DOHH2 (cell line): ENCODE results near the gene PEAK1.
"Not testable (repeated sequence)": the region's sequence is repeated elsewhere in the genome, so short reads cannot be mapped to it uniquely, and the experiment has no call there.

Experiments
- H3F3A ChIP-seq: fragments of 200-600 bp; sonication (generic), shearing (Covaris generic); 2 replicates; pipeline ENCODE4 v1.6.0; 2016; ENCODE audit warnings: antibody characterized with exemption, mild to moderate bottlenecking; ENCODE audit not compliant: control insufficient read depth, insufficient read depth
- H3K27ac ChIP-seq: fragments of 200-600 bp; sonication (generic); 2 replicates; pipeline ENCODE4 v1.5.1; 2014; ENCODE audit warnings: low read depth, mild to moderate bottlenecking, low read length, moderate library complexity
- H3K27me3 ChIP-seq: fragments of 200-600 bp; sonication (generic); 2 replicates; pipeline ENCODE4 v1.6.1; 2014; ENCODE audit warnings: mild to moderate bottlenecking, low read length, mixed read lengths; ENCODE audit not compliant: control insufficient read depth
- H3K36me3 ChIP-seq: fragments of 200-600 bp; sonication (generic); 2 replicates; pipeline ENCODE4 v1.6.1; 2014; ENCODE audit warnings: mild to moderate bottlenecking, low read length, moderate library complexity, mixed read lengths; ENCODE audit not compliant: control insufficient read depth
- H3K4me1 ChIP-seq: fragments of 200-600 bp; sonication (generic); 2 replicates; pipeline ENCODE4 v1.6.1; 2014; ENCODE audit warnings: mild to moderate bottlenecking, low read length, mixed read lengths; ENCODE audit not compliant: control insufficient read depth
- H3K4me2 ChIP-seq: fragments of 200-600 bp; sonication (generic); 2 replicates; pipeline ENCODE4 v1.6.0; 2014; ENCODE audit warnings: mild to moderate bottlenecking, low read length, moderate library complexity
- H3K4me3 ChIP-seq: fragments of 200-600 bp; sonication (generic); 2 replicates; pipeline ENCODE4 v1.5.1; 2014; ENCODE audit warnings: mild to moderate bottlenecking, low read length, mixed read lengths
- H3K79me2 ChIP-seq: fragments of 200-600 bp; sonication (generic); 2 replicates; pipeline ENCODE4 v1.6.1; 2014; ENCODE audit warnings: mild to moderate bottlenecking, low read length, mixed read lengths; ENCODE audit not compliant: control insufficient read depth
- H3K9me2 ChIP-seq: fragments of 200-600 bp; sonication (generic); replicated peaks from 2 replicates; pipeline ENCODE4 v1.6.1; 2014; ENCODE audit warnings: mild to moderate bottlenecking, low read length, mixed read lengths; ENCODE audit not compliant: control insufficient read depth
- H3K9me3 ChIP-seq: fragments of 200-600 bp; sonication (generic); 2 replicates; pipeline ENCODE4 v1.6.1; 2014; ENCODE audit warnings: antibody characterized with exemption, low read length, mixed read lengths; ENCODE audit not compliant: control insufficient read depth, insufficient read depth
- H4K20me1 ChIP-seq: fragments of 200-600 bp; sonication (generic); 2 replicates; pipeline ENCODE4 v1.6.0; 2014; ENCODE audit warnings: low read depth, mild to moderate bottlenecking, antibody characterized with exemption, low read length, moderate library complexity; ENCODE audit not compliant: control insufficient read depth, insufficient read depth
- EZH2phosphoT487 ChIP-seq: fragments of 200-600 bp; sonication (generic); IDR thresholded peaks from 2 replicates; pipeline ENCODE4 v1.6.1; 2017; ENCODE audit warnings: borderline replicate concordance, mild to moderate bottlenecking, antibody characterized with exemption, low read length, moderate library complexity, mixed read lengths
- TF ChIP-seq, protein P1 (sequence below): fragments of 200-600 bp; sonication (generic); IDR thresholded peaks from one replicate; pipeline ENCODE4 v1.5.1; 2014; ENCODE audit warnings: antibody characterized with exemption, mild to moderate bottlenecking, low read depth, low read length; ENCODE audit not compliant: poor library complexity, severe bottlenecking

Gene PEAK1

DNA sequence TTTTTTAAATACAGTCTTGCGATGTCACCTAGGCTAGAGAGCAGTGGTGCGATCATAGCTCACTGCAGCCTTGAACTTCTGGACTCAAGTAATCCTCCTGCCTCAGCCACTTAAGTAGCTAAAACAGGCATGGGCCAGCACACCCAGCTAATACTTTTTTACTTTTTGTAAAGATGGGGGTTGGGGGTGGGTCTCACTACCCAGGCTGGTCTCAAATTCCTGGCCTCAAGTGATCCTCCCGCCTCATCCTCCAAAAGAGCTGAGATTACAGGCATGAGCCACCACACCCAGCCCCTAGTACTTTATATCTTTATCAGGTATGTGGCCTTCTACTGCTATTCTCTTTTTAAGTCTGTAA, 8.3 kb downstream of the PEAK1 start:
- peaks cover 17% of the 10 kb centered on the region for H3K4me1 ChIP-seq
- H3F3A ChIP-seq = no peaks in the 10 kb centered on the region
- H3K79me2 ChIP-seq = peaks cover 23% of the 10 kb centered on the region
- H3K27me3 ChIP-seq = no peaks in the 10 kb centered on the region
- H3K4me2 ChIP-seq = no peak overlapping the region
- TF ChIP-seq EZH2phosphoT487 = no peak
- TF ChIP-seq, protein P1, sequence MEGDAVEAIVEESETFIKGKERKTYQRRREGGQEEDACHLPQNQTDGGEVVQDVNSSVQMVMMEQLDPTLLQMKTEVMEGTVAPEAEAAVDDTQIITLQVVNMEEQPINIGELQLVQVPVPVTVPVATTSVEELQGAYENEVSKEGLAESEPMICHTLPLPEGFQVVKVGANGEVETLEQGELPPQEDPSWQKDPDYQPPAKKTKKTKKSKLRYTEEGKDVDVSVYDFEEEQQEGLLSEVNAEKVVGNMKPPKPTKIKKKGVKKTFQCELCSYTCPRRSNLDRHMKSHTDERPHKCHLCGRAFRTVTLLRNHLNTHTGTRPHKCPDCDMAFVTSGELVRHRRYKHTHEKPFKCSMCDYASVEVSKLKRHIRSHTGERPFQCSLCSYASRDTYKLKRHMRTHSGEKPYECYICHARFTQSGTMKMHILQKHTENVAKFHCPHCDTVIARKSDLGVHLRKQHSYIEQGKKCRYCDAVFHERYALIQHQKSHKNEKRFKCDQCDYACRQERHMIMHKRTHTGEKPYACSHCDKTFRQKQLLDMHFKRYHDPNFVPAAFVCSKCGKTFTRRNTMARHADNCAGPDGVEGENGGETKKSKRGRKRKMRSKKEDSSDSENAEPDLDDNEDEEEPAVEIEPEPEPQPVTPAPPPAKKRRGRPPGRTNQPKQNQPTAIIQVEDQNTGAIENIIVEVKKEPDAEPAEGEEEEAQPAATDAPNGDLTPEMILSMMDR = no peak
- H4K20me1 ChIP-seq = no peaks in the 10 kb centered on the region
- H3K9me2 ChIP-seq = no peaks in the 10 kb centered on the region
- no peaks in the 10 kb centered on the region for H3K9me3 ChIP-seq
- H3K36me3 ChIP-seq = no peaks in the 10 kb centered on the region
- H3K4me3 ChIP-seq = no peak overlapping the region
- no peak overlapping the region for H3K27ac ChIP-seq

DNA sequence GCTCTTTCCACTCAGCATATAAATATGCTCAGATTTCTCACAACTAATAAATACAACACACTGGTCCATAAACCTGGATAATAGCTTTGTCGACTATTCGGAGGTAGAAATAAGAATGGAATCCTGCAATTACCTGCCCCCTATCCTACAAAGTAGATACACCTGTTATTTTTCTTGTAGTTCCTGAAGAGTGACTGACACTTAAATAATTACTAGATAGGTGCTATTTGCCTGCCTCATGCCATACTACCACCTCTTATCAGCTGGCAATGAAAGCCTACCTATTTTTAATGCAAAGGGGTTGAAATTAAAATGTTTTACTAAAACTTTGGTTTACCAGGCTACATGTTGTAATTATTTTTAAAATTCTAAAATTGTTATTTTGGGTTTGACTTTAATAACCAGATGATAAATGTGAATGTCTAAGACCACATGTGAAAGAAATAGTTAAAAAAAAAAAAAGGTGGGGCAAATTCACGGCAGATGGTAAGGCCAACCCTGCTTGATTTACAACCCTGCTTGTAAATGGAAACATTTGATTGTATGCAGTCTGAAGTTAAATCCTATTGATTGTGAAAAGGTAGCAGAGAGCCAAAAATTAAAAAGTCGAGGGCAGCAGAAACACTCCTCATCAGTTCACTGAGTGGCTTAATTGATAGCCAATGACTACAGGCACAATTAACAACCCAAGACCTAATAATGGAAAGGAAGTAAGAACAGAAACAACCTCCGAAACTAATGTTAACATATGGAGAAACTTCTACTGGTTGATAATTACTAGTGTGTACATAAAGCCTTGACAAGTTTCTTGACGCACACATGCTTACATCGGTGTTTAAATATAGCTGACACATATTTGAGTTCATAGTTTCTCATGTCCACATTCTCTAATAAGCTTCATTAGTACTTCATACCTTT, 8.9 kb downstream of the PEAK1 start:
- Histone ChIP-seq H3K27me3 (no peaks in the 10 kb centered on the region), H3K27ac (no peak overlapping the region), H4K20me1 (peaks cover 2% of the 10 kb centered on the region; the same call in 1 of the 2 replicates), H3K4me3 (no peak overlapping the region), H3K4me1 (peaks cover 23% of the 10 kb centered on the region), H3K36me3 (no peaks in the 10 kb centered on the region), H3K9me2 (no peaks in the 10 kb centered on the region), H3K4me2 (no peak overlapping the region), H3K9me3 (no peaks in the 10 kb centered on the region), H3F3A (no peaks in the 10 kb centered on the region), H3K79me2 (peaks cover 20% of the 10 kb centered on the region)
- TF ChIP-seq, protein P1 = no peak
- no peak for TF ChIP-seq EZH2phosphoT487

DNA sequence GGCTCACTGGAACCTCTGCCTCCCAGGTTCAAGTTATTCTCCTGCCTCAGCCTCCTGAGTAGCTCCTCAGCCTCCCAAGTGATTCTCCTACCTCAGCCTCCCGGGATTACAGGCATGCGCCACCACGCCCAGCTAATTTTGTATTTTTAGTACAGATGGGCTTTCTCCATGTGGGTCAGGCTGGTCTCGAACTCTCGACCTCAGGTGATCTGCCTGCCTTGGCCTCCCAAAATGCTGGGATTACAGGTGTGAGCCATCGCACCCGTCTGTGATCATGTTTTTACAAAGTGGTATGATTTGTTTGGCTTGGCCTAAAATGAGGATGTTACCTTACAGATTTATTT, 9.8 kb downstream of the PEAK1 start:
- not testable (repeated sequence) for H3K27ac ChIP-seq, H4K20me1 ChIP-seq, H3K9me2 ChIP-seq, H3F3A ChIP-seq, H3K27me3 ChIP-seq, H3K4me3 ChIP-seq, H3K36me3 ChIP-seq, H3K9me3 ChIP-seq
- Histone ChIP-seq H3K79me2 (peaks cover 18% of the 10 kb centered on the region), H3K4me2 (peak overlapping the region; percentile 25), H3K4me1 (peaks cover 22% of the 10 kb centered on the region)

DNA sequence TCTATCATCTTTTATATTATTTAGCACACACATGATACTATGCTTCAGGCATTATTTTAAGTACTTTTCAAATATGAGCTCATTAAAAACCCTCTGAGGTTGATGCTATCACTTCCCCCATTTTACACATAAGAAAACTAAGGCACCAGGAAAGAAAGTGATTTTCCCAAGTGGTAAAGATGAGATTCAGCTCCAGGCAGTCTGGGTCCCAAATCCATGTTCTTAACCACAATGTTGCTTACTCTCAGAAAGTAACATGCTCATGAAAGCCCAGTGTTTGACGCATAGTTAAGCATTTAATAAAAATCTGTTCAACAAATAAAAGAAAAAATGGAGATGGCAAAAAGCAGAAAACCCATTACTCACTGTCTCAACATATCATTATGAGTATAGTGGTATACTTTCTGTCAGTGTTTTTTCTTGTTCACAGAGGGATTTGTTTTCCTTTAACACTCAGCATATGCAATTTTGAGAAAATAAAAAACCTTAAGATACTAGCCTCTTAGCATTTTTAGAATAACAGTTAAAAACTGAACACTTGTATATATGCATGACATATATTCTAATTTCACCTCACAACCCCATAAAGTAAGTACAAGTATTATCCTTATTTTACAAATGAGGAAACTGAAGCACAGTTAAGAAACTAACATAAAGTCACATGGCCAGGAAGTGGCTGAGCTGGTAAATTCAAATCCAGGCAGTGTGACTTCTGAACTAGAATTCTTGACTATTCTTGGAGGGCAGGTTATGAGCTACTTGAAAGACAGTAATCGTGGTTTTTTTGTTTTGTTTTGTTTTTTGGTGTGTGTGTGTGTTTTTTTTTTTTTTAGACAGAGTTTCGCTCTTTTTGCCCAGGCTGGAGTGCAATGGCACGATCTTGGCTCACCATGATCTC, 10.4 kb downstream of the PEAK1 start:
- H3K36me3 ChIP-seq = no peaks in the 10 kb centered on the region
- no peaks in the 10 kb centered on the region for H3K27me3 ChIP-seq
- no peaks in the 10 kb centered on the region for H3K9me2 ChIP-seq
- TF ChIP-seq, protein P1 = no peak
- no peak for TF ChIP-seq EZH2phosphoT487
- H3K4me3 ChIP-seq = no peak overlapping the region
- H4K20me1 ChIP-seq = peaks cover 4% of the 10 kb centered on the region; the same call in 1 of the 2 replicates
- H3K4me2 ChIP-seq = peak overlapping the region; percentile 25
- no peaks in the 10 kb centered on the region for H3K9me3 ChIP-seq
- peaks cover 22% of the 10 kb centered on the region for H3K4me1 ChIP-seq
- no peaks in the 10 kb centered on the region for H3F3A ChIP-seq
- peaks cover 14% of the 10 kb centered on the region; the same call in 1 of the 2 replicates for H3K79me2 ChIP-seq
- H3K27ac ChIP-seq = no peak overlapping the region
